Activated CD8-positive, alpha-beta memory T cell treated with anti-CD3 and anti-CD28 coated beads, Interleukin-2, amount 50 U/mL, for 1 hour (primary cell): ENCODE results near the gene CASKIN1.
"Not testable (repeated sequence)": the region's sequence is repeated elsewhere in the genome, so short reads cannot be mapped to it uniquely, and the experiment has no call there.

ENCODE experiments used
- DNase-seq: peaks from one replicate; pipeline ENCODE4 v3.0.0-alpha.2; 2020; ENCODE audit errors: extremely low read depth

Gene CASKIN1

GRCh38 chr16:2196162-2196980 is at the start of gene CASKIN1:
CASKIN1 (minus strand) TSS chr16:2196605; CDS start chr16:2196432, 173 bp downstream.
- DNase-seq, result no peak

- no peak for DNase-seq
Observed at GRCh38 chr16:2244926-2245795, 48.8 kb upstream of the CASKIN1 start.

GRCh38 chr16:2244301-2244700 is 47.9 kb upstream of the CASKIN1 start:
- DNase-seq, result no peak

GRCh38 chr16:2243781-2244180 is 47.4 kb upstream of the CASKIN1 start:
- DNase-seq, result no peak

- DNase-seq, result no peak
Observed at GRCh38 chr16:2243031-2243528, 46.7 kb upstream of the CASKIN1 start.

GRCh38 chr16:2242598-2242997 is 46.2 kb upstream of the CASKIN1 start:
- DNase-seq, result no peak

GRCh38 chr16:2240331-2240730 is 43.9 kb upstream of the CASKIN1 start:
- not testable (repeated sequence) for DNase-seq

- no peak for DNase-seq
Observed at GRCh38 chr16:2238838-2239675, 42.7 kb upstream of the CASKIN1 start.

GRCh38 chr16:2238150-2238837 is 41.9 kb upstream of the CASKIN1 start:
- DNase-seq, result no peak

- no peak for DNase-seq
Observed at GRCh38 chr16:2237493-2238149, 41.2 kb upstream of the CASKIN1 start.

GRCh38 chr16:2237102-2237482 is 40.7 kb upstream of the CASKIN1 start:
- no peak for DNase-seq

GRCh38 chr16:2236337-2237101 is 40.1 kb upstream of the CASKIN1 start, which contains the start of gene DNASE1L2:
DNASE1L2 (plus strand) TSS chr16:2236444; CDS start chr16:2236817, 373 bp downstream.
- no peak for DNase-seq

- DNase-seq, result no peak
Observed at GRCh38 chr16:2235695-2236336, 39.4 kb upstream of the CASKIN1 start.

GRCh38 chr16:2235234-2235651 is 38.8 kb upstream of the CASKIN1 start:
- no peak for DNase-seq

GRCh38 chr16:2234813-2235170 is 38.4 kb upstream of the CASKIN1 start:
- no peak for DNase-seq

GRCh38 chr16:2233872-2234812 is 37.7 kb upstream of the CASKIN1 start:
- no peak for DNase-seq

- DNase-seq, result no peak
Observed at GRCh38 chr16:2233046-2233775, 36.8 kb upstream of the CASKIN1 start.
